IPS-18c (cell line): ENCODE results near the gene PARP3.
"Not testable (repeated sequence)": the region's sequence is repeated elsewhere in the genome, so short reads cannot be mapped to it uniquely, and the experiment has no call there.

Source experiments
- H3K4me3 ChIP-seq: 2 replicates; pipeline ENCODE4 v1.7.0; 2013; ENCODE audit warnings: low read depth, mild to moderate bottlenecking, low read length, moderate library complexity; ENCODE audit not compliant: insufficient read depth
- H3K9me3 ChIP-seq: one replicate; pipeline ENCODE4 v1.6.1; 2013; ENCODE audit warnings: mild to moderate bottlenecking, low read length, moderate library complexity; ENCODE audit not compliant: control insufficient read depth, insufficient read depth

PARP3 gene

GRCh38 chr3:51987568-51987967, 45.4 kb downstream of the PARP3 start:
- no peak overlapping the region for H3K4me3 ChIP-seq
- H3K9me3 ChIP-seq, result no peaks in the 10 kb centered on the region

GRCh38 chr3:51988286-51989146, 46.4 kb downstream of the PARP3 start:
- H3K9me3 ChIP-seq, result no peaks in the 10 kb centered on the region
- H3K4me3 ChIP-seq, result no peak overlapping the region

GRCh38 chr3:51990501-51990971, 48.4 kb downstream of the PARP3 start:
- not testable (repeated sequence) for H3K4me3 ChIP-seq, H3K9me3 ChIP-seq

GRCh38 chr3:51992017-51992682, 50.0 kb downstream of the PARP3 start:
- H3K4me3 ChIP-seq, result no peak overlapping the region
- H3K9me3 ChIP-seq, result no peaks in the 10 kb centered on the region

- H3K4me3 ChIP-seq, H3K9me3 ChIP-seq: not testable (repeated sequence)
Observed at GRCh38 chr3:51993657-51994056, 51.5 kb downstream of the PARP3 start.

GRCh38 chr3:51994530-51994929, 52.4 kb downstream of the PARP3 start:
- no peaks in the 10 kb centered on the region for H3K9me3 ChIP-seq
- peak overlapping the region; percentile 85 for H3K4me3 ChIP-seq

- H3K4me3 ChIP-seq, result peak within 1 kb of the TSS; percentile 85
- no peaks in the 10 kb centered on the region for H3K9me3 ChIP-seq
Observed at GRCh38 chr3:51995346-51996163, 53.4 kb downstream of the PARP3 start, which contains the start of gene RPL29. Gene RPL29 (minus strand): TSS chr3:51995895. CDS start chr3:51995461, 434 bp downstream.

GRCh38 chr3:51997172-51997571, 55.0 kb downstream of the PARP3 start:
- Histone ChIP-seq H3K4me3 (no peak overlapping the region), H3K9me3 (no peaks in the 10 kb centered on the region)

- Histone ChIP-seq H3K9me3 (no peaks in the 10 kb centered on the region), H3K4me3 (no peak overlapping the region)
Observed at GRCh38 chr3:51997935-51998596, 55.9 kb downstream of the PARP3 start.
